ENCODE data around the gene BTG4.

Gene BTG4

DNA sequence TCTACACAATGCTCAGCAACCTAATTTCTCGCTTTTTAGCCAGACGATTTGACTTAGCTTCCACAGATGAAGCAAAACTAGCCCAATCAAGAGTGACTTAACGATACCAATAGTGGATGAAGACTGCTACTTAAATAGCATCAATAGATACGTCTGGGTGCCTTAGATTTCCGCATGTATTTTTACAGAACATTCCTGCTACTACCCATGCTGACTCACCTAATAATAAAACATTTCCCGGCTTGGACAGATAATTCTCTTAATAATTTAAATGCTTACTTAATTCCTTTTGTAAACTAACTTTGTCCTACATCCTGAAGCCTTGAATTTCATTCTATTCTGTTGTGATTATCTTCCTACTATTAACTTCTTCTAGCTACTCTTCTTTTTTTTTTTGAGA lies 23.1 kb upstream of the BTG4 start:
- no peak for DNase-seq

DNA sequence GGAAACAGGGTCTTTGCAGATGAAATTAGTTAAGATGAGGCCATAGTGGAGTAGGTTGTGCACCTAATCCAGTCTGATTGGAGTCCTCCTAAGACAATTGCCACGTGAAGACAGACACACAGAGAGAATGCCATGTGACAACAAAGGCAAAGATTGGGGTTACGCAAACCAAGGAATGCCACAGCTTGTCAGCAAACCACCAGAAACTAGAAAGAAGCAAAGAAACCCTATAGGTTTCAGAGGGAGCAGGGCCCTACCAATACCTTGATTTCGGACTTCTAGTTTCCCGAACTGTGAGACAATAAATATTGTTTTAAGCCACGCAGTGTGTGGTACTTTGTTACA lies 20.2 kb upstream of the BTG4 start:
- no peak for DNase-seq

DNA sequence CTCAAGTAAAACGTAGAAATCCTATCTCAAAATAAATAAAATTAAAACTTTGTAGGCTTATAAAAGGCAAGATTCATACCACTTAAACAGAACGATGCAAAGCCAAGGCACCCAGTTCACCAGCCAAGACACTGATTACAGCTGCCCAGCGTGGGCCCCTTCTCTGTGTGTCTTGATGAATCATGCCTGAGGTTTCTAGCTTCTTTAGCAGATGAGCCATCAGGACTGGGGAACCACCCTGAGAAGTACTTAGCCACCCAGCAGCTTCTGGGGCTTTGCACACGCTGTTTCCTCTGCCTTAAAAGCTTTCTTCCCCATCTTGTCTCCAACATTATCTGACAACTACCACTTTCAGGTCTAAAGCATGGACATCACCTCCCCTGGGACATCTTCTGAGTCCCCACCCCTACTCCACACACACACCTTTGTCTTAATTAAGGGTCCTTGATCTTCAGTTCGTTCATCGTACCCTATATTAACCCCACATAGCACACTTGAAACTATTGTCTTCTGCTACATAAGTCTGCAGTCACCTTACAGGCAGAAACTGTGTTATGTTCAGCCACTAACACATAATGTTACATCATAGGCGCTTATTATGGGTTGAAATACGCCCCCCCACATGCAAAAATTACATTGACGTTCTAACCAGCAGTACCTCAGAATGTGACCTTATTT lies 19.6 kb upstream of the BTG4 start:
- DNase-seq: no peak

DNA sequence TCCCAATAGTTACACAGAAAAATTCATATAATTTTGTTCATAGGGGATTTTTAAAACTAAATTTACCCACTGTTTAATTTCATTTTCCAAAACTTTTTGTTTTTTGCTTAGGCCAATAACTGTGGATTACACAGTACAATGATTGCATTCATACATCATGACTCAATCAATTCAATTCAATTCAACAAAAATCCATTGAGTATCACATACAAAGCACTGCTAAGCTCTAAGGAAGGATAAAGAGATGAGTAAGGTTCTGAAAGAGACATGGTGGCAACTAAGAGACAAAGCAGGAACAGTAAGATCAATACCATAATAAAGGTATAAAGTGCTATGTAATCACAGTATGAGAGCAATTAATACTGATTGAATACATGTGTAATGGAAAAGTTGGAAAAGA lies 18.9 kb upstream of the BTG4 start:
- DNase-seq: no peak

DNA sequence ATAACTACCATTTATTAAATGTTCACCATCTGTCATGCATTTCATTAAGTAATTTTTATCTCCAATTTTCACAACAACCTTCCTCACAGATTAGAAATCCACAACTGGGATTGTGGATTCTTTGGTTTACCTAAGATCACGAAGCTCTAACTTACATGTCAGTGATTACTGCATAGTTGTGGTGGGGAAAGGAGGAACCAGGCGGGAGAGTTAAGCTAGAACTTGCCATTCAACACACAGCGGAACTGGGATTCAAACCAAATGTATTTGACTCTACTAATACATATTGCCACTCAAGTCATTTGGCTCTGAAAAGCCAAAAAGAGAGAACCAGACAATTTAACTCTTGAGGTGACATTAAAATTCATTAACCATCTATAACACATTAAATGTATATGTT lies 17.9 kb upstream of the BTG4 start:
- DNase-seq: no peak

DNA sequence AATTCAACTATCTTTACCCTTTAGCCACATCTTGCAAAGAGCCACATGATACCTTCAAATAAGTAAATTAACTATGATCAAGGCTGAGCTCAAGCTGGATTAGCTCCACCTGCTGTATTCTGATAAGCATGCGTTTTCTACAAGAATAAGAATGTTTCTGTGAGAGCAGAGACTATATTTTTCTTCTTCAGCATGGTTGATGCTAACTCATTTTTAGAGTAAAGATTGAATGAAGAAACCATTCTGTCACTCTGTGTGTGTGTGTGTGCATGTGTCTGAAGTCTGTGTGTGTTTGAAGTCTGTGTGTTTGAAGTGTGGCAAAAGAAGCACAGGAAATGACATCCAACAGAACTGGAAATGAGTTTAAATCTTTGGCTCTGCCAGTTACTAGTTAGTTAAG lies 16.4 kb upstream of the BTG4 start:
- DNase-seq: no peak

DNA sequence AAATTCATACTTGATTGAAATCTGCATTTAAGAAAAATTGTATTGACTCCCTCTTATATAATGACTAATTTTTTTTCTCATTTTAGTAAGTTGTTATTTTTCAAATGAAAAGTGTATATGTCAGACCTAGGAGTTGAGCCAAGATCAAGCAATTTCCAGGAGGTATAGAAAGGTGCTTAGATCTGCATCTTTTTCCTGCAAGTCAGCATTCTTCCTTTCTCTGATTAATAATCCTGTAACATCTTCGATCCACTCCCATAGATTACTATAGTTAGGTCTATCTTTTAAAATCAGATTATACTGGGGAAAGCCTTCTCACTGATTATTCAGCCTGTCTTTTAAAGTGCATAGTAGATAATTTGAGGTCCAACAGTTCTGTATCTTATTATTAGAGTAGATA lies 15.1 kb upstream of the BTG4 start:
- DNase-seq: no peak

DNA sequence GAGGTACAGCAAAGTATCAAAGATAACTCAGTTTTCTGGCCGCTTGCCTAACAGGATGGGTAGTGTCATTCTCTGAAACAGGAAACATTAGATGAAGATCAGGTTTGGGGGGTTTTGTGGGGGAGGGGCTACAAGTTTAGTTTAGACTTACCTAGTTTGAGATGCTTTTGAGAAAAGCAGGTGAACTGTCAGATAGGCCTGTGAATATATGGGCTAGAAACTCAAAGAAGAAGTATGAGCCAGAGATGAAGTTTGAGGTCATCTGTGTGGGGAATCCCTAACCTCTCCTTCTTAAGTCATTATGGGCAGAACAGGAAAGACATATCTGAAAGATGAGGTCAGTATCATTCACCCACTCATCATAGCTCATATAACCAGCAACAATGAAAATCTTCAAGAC lies 14.3 kb upstream of the BTG4 start:
- DNase-seq: no peak

DNA sequence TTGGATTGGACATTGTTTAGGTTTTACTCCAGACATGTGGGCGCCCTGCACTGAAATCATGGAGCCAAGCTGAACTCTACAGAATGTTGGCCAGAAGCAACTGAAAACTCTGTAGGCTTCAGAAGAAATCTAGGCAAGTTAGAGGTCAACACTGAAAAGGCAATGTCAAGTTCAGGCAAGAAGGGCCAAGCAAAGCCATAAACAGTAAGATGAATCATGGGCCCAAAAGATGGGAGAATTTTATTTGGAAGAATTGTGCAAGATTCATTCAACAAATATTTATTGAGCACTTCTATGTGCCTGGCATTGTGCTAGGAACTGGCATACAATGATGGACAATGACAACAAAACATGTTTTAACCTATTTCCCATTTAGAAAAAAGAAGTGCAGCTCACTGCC lies 13.3 kb upstream of the BTG4 start:
- no peak for DNase-seq

DNA sequence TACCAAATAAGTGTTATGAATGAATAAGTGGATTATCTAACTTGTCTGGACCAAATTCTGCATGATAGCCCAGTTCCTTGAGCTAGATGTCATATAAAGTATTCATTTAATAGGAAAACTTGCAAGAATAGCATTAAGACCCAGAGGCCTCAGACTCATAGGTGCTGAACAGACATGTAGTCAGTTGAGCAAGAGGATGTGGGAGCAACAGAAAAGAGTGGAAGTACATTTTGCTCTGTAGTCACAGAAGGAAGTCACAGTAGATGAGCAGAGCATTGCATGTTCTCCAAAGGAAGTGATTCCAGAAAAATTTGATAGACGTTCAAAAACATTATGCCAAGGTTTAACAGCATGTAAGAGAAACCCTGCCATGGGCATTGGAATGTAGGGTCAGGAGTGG lies 11.9 kb upstream of the BTG4 start:
- DNase-seq: no peak

DNA sequence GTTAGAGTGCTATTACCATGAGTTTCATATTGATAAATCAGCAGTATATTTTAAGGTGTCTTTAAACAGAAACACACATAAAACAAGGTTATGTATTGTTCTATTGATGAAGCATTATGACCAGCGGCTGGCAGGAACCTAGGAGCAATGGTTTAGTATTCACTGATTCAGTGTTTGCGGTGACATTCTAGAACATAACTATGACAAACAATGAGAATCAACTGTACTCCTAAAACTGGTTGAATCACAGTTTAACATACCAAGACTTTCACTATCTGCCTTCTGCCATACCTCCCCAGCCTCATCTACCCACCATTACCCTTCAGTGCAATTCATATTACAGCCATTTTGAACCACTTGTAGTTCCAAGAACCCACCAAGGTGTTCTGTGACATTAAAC lies 11.2 kb upstream of the BTG4 start:
- DNase-seq: no peak

DNA sequence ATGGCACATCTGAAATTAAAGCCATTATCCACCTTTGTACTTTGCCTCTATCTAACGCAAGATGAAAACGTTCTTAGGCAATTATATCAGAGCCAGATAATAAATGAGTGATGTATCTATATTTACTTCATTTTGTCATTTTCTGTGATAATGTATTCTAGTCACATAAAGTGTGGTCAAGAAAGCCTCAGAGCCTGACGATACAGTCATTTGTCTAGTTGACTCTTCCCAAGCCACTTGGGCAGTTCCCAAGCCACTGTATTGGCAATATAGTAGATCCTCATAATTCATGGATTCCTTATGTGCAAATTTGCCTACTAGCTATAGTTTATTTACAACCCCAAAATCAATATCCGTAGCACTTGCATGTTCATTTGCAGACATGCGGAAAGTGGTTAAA lies 10.2 kb upstream of the BTG4 start:
- no peak for DNase-seq

DNA sequence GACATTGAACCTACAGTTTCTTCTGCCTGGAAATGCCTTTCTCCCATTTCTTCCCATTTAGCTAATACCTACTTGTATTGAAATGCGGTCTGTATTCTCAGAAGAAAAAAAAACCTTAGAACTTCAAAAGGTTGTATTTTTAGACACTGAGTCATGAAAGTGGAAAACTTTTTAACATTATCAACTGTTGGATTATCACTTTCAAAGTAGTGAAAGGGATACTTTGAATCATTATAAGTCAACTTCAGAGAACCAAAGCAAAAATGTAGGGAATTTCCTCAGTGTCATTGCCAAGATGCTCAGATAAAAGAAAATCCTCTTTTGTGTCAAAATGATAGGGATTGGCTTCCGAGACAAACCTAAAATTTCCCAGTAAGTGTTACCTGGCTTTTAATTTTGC lies 8.9 kb upstream of the BTG4 start:
- no peak for DNase-seq

DNA sequence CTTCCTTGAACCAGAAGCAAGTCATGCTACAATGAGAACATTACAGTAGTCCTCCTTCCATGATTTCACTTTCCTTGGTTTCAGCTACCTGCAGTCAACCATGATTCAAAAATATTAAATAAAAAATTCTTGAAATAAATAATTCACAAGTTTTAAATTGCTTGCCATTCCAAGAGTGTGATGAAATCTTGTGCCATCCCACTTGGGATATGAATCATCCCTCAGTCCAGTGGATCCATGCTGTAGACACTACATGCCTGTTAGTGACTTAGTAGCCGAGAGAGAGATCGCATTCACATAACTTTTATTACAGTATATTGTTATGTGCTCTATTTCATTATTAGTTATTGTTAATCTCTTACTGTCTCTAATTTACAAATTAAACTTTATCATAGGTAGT lies 8.4 kb upstream of the BTG4 start:
- no peak for DNase-seq

DNA sequence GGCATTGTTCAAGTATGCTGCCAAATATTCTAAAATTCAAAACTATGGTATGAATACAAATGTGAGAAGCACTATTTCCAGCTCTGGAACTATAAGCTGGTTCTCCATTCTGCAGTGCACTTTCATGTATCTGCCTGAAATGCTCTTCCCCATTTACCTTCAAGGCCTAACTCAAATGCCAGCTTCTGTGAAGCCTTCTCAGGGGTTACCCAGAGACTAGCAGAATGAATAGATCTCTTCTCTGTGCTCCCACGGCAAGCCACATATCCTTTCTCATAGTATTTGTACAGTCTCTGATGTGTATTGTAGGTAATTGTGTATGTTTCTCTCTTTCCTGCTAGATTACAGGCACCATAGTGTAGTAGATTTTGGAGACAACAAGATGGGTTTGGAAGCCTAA lies 6.5 kb upstream of the BTG4 start:
- no peak for DNase-seq

DNA sequence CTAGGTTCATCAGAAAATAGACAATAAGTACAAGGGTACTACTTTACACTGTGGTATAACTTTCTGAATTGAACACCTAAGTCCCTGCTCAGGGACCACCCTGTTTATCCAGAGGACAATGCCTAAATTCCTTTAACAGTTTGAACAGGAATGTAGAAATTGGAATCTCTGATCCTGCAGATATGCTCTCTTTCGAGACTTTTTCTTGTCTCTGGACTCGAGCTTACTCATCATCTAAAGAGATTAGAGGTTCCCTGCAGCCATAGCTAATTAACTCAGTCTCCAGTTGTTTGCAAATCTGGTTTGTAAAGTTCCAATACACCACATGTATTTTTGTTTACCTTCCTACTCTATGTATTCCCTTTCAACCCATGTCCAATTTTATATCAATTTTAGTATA lies 3.4 kb upstream of the BTG4 start:
- DNase-seq: no peak

DNA sequence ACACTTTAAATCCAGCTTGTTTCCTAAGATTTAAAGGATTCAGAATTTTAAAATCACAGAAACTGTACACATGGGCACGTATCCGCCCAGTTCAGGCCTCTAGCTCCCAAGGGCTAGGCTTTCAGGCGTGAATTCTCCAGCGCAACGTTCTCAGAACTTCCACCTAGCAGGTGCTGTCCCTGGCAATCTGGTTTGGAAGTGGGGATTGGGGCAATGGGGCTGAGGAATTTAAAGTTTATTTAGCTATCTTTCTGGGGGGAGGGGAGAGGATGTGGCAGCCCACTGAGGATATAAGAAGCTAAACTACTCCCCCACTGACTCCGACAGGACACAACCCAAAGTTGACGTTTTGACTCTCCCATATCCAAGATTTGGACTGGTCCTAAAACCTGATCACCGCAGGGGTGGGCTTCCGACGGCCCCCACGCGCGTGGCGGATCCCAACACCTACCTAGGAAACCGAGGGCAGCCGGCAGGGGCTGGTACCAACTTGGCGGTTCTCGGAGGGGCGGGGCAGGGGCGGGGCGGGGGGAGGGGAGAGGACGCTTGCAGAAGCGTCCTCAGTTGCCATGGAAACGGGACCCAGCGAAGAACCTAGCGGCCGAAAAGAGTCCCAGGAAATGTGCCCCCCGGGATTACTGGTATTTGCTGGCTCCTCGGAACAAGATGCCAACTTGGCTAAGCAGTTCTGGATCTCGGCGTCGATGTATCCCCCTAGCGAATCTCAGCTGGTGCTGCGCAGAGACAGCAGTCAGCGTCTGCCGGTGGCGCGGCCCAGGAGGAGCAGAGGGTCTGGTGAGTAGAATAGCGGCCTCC lies 2.2 kb upstream of the BTG4 start, which contains the start of gene HOATZ:
Gene HOATZ, plus strand, starts transcription at position 563 of the 816 bp plus-strand sequence. Its CDS starts 7 bp downstream, at position 570.
- DNase-seq: no peak

DNA sequence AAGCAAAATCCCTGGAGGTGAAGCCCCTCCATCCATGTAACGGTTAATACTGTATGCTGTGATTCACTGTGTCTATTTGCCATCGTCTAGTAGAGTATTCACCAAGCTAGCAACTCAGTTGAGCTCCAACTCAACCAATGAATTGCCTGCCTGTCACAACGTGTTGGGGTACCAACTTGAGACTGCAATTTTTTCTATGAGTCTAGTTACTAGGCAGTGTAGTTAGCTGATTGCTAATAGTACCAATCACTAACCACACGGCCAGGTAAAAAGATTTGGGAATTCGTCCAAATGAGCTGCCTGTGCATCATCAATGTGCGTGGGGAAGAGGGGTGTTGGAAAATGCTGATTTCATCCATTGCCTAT lies 1.0 kb upstream of the BTG4 start:
- no peak for DNase-seq

DNA sequence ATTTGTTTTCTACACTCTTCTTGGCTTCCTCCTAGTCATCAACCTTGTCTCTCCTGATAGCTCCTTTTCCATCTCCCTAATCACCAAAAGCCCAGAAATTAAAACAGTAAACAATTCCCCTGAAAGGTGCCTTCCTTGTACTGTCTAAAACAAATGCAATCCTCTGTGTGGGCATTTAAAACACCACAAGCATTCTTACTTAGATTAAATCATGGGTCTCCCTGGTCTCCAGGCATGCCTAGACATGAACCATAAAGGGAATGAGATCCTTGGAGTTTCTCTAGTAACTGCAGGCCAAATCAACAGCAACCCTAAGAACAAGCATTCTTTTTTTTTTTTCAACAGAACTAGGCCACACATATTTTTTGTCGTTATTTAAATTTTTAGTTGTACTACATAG lies 1.9 kb downstream of the BTG4 start:
- DNase-seq: no peak

DNA sequence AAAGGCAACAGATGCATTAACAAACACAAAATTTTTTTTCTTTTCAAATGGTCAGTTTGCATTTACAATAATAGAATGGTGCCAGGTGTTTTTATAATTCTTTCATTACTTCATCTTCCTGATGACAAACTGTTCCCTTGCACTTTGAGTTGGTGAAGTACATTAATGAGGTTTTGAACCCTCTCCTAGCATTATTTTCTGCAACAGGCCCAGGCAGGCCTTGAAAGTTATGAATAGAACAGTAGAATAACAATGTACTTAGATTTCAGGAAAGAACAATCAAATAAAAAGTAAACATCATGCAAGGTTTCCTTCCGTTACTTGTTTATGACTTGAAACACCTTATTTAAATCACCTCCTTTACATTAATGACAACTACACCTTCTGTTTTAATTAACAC lies 9.6 kb downstream of the BTG4 start:
- DNase-seq: no peak

DNA sequence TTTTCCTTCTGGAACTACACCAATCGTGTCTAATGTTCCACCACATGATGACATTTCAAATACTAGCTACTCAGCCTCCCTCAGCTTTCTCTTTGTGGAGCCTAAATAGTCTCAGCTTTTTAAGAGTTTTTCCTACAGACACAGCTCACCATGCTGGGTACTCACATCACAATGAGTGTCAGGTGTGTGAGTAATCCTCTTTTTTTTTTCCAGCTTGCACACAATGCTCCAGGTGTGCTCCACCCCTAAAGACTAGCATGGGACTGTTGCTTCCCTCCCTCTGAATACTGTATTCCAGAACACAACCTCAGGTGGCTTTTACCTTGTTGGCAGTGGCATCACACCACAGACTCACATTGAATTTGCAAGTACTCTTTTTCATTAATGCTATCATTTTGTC lies 11.7 kb downstream of the BTG4 start:
- DNase-seq: no peak

DNA sequence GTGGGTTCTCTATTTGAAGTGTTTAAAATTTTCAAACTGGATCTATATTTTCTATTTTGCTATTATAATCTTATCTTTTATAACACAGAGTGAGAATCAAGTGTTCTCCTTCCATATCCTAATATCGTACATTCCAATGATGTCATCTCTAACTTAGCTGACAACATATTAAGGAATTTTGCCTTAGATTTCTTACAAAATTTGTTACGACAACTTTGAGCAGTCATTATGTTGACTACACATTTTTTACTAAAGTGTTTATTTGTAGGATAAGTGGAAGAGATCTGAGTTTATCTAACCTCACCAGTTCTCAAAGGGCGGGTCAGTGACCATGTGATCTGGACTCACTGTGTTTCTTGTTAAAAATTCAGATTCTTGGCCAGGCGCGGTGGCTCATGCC lies 12.7 kb downstream of the BTG4 start:
- no peak for DNase-seq

DNA sequence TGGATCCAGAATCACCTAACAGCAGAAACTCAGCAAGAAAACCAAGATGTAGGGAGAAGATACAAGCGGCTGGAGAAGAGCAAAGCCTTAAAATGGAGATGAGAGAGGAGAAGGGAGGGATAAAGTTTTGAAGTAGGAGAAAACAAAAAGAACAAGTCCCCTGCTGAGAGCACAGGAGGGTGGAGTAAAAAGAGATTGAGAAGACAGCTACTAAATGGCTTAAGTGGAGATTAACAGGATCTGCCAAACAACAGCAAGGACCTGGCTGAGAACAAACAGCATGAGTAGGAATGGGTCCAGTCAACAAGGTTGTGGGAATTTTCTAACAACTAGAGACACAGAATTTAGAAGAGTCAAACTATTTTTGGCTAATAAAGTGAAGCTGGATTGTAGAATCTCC lies 18.1 kb downstream of the BTG4 start:
- no peak for DNase-seq

DNA sequence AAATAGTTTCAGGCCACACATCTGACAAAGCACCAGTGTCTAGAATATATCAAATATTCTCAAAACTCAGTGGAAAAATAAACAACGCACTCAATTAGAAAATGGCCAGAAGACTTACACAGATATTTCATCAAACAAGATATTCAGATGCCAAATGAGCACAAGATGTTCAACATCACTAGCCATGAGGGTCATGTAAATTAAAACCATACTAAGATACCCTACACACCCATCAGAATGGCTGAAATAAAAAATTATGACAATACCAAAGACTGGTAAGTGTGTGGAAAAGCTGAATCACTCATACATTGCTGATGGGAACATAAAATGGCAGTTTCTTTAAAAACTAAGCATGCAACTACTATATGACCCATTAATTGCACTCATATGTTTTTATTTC lies 21.7 kb downstream of the BTG4 start:
- no peak for DNase-seq

DNA sequence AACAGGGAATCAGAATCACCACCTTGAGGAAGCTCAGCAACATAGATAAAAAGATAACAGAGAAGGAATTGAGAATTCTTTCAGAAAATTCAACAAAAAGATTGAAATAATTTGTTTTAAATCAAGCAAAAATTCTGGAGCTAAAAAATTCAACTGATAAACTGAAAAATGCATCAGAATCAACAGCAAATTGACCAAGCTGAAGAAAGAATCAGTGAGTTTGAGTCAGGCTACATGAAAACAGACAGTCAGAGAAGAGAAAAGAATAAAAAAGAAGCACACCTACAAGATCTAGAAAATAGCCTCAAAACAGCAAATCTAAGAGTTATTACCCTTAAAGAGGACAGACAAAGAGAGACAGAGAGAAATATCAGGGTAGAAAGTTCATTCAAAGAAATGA lies 28.8 kb downstream of the BTG4 start:
- no peak for DNase-seq

All from NCI-H1694 treated with DMSO at 0.1 percent for 48 hours (cell line).